Endodermal cell (in vitro differentiated cells): ENCODE results near the gene ROBO1. TPM values are rescaled to one million over a fixed set of nuclear protein-coding genes. Genes with fewer than 3 reads are reported as not detected.

ENCODE experiments used
- DNase-seq: peaks from one replicate; pipeline ENCODE4 v3.0.0-alpha.2; 2017
- H3K27ac ChIP-seq: 2 replicates; pipeline ENCODE4 v1.5.1; 2013; ENCODE audit warnings: mild to moderate bottlenecking, low read depth, low read length, moderate library complexity
- H3K27me3 ChIP-seq: 2 replicates; pipeline ENCODE4 v1.6.1; 2013; ENCODE audit warnings: mild to moderate bottlenecking, low read length, moderate library complexity; ENCODE audit not compliant: insufficient read depth, control insufficient read depth, poor library complexity, severe bottlenecking
- H3K36me3 ChIP-seq: 2 replicates; pipeline ENCODE4 v1.7.0; 2013; ENCODE audit warnings: mild to moderate bottlenecking, low read length, moderate library complexity; ENCODE audit not compliant: control insufficient read depth, insufficient read depth
- H3K4me1 ChIP-seq: one replicate; pipeline ENCODE4 v1.7.0; 2013; ENCODE audit warnings: low read length; ENCODE audit not compliant: control insufficient read depth, insufficient read depth
- H3K4me3 ChIP-seq: 2 replicates; pipeline ENCODE4 v1.5.1; 2013; ENCODE audit warnings: mild to moderate bottlenecking, low read length, moderate library complexity
- H3K9ac ChIP-seq: 2 replicates; pipeline ENCODE4 v1.6.1; 2013; ENCODE audit warnings: mild to moderate bottlenecking, low read length, moderate library complexity; ENCODE audit not compliant: poor library complexity, severe bottlenecking; ENCODE audit errors: extremely low read depth
- H3K9me3 ChIP-seq: 2 replicates; pipeline ENCODE4 v1.6.1; 2013; ENCODE audit warnings: mild to moderate bottlenecking, low read length, moderate library complexity; ENCODE audit not compliant: control insufficient read depth
- H3K27ac Mint-ChIP-seq: 2 replicates; pipeline ENCODE4 v1.8.0; 2020; ENCODE audit warnings: mixed read lengths
- H3K27me3 Mint-ChIP-seq: 2 replicates; pipeline ENCODE4 v1.8.0; 2021; ENCODE audit warnings: mild to moderate bottlenecking, mixed read lengths; ENCODE audit not compliant: insufficient read depth
- H3K36me3 Mint-ChIP-seq: 2 replicates; pipeline ENCODE4 v1.8.0; 2020; ENCODE audit warnings: low read depth, mixed read lengths
- H3K4me1 Mint-ChIP-seq: 2 replicates; pipeline ENCODE4 v1.8.0; 2020; ENCODE audit warnings: mixed read lengths
- H3K4me3 Mint-ChIP-seq: 2 replicates; pipeline ENCODE4 v1.8.0; 2020; ENCODE audit warnings: mild to moderate bottlenecking, moderate library complexity, mixed read lengths
- H3K9me3 Mint-ChIP-seq: 2 replicates; pipeline ENCODE4 v1.8.0; 2020; ENCODE audit warnings: mild to moderate bottlenecking, mixed read lengths
- CTCF ChIP-seq: fragments of 200-600 bp; sonication (generic); conservative IDR thresholded peaks from 2 replicates; pipeline ENCODE4 v1.5.0; 2021; ENCODE audit warnings: antibody characterized with exemption, mild to moderate bottlenecking
- WGBS, 2 experiments: methylation state at CpG; one replicate each; pipeline versions ENCODE4 v1.1.5 to v1.1.7; 2013; ENCODE audit warnings: missing lambda C conversion rate in 2 of 2, mixed read lengths in 1 of 2; ENCODE audit not compliant: insufficient coverage in 1 of 2, insufficient read length in 1 of 2; 5-methylcytosine and 5-hydroxymethylcytosine counted together
- total RNA-seq, 2 donors: library from RNA; stranded (reverse); fragmentation: NEBNext Ultra II Directional in 1 of 2; extraction: Animal tissue kit (Norgen Biotek cat#: 25700) in 1 of 2; gene quantifications; 2 replicates in 1 of 2; 3 replicates in 1 of 2; pipeline ENCODE4 v1.2.1, GENCODE V29; 2021

ROBO1 gene
- total RNA-seq, 2 donors from 2014 or later = 74.8 to 75.9 TPM

- Histone ChIP-seq H3K4me1 (peaks cover 5% of the 10 kb centered on the region), H3K36me3 (no peaks in the 10 kb centered on the region), H3K9me3 (peaks cover 5% of the 10 kb centered on the region), H3K27me3 (no peaks in the 10 kb centered on the region), H3K9ac (no peak overlapping the region), H3K27ac (no peak overlapping the region), H3K4me3 (no peak overlapping the region)
- no peaks in the 10 kb centered on the region for H3K27me3 Mint-ChIP-seq
- H3K9me3 Mint-ChIP-seq = no peaks in the 10 kb centered on the region
- 95 to 96% methylated on average over 15 to 17 of the region's 19 CpGs for WGBS, 2 experiments
- no peak for DNase-seq
- peaks cover 18% of the 10 kb centered on the region for H3K4me1 Mint-ChIP-seq
- no peak overlapping the region for H3K27ac Mint-ChIP-seq
- H3K36me3 Mint-ChIP-seq = peaks cover 5% of the 10 kb centered on the region
- H3K4me3 Mint-ChIP-seq = no peak overlapping the region
- TF ChIP-seq CTCF = no peak
Observed at GRCh38 chr3:78818161-78818985, 949.4 kb downstream of the ROBO1 start.

- Histone ChIP-seq H3K27me3 (peaks cover 6% of the 10 kb centered on the region), H3K9me3 (peaks cover 5% of the 10 kb centered on the region), H3K4me1 (peaks cover 5% of the 10 kb centered on the region), H3K27ac (no peak overlapping the region), H3K36me3 (no peaks in the 10 kb centered on the region), H3K4me3 (peak overlapping the region; percentile 10), H3K9ac (no peak overlapping the region)
- peaks cover 5% of the 10 kb centered on the region for H3K36me3 Mint-ChIP-seq
- H3K27ac Mint-ChIP-seq = no peak overlapping the region
- WGBS, 2 experiments = 87% methylated on average over 3 of the region's 3 CpGs; no CpG with 5 or more reads in 1 of the 2 experiments
- H3K4me1 Mint-ChIP-seq = peaks cover 28% of the 10 kb centered on the region
- no peaks in the 10 kb centered on the region for H3K27me3 Mint-ChIP-seq
- no peaks in the 10 kb centered on the region for H3K9me3 Mint-ChIP-seq
- TF ChIP-seq CTCF = no peak
- DNase-seq = no peak
- H3K4me3 Mint-ChIP-seq = no peak overlapping the region
Observed at GRCh38 chr3:78814893-78815562, 952.8 kb downstream of the ROBO1 start.

- H3K9me3 ChIP-seq = no peaks in the 10 kb centered on the region
- no peaks in the 10 kb centered on the region for H3K36me3 ChIP-seq
- Mint-ChIP-seq H3K27me3 (no peaks in the 10 kb centered on the region), H3K4me1 (peaks cover 28% of the 10 kb centered on the region), H3K4me3 (no peak overlapping the region), H3K36me3 (no peaks in the 10 kb centered on the region), H3K9me3 (peaks cover 6% of the 10 kb centered on the region), H3K27ac (no peak overlapping the region)
- H3K9ac ChIP-seq = no peak overlapping the region
- 80 to 88% methylated on average over 3 of the region's 3 CpGs for WGBS, 2 experiments
- no peak overlapping the region for H3K4me3 ChIP-seq
- DNase-seq = no peak
- peak overlapping the region; percentile 4 for H3K27ac ChIP-seq
- peaks cover 5% of the 10 kb centered on the region for H3K4me1 ChIP-seq
- TF ChIP-seq CTCF = no peak
- H3K27me3 ChIP-seq = peaks cover 6% of the 10 kb centered on the region
Observed at GRCh38 chr3:78812166-78812565, 955.6 kb downstream of the ROBO1 start.
